Motor neuron (in vitro differentiated cells): ENCODE measurements around the gene TAF4. TPM values are rescaled to one million over a fixed set of nuclear protein-coding genes. Genes with fewer than 3 reads are reported as not detected.
A peak's percentile ranks its signal among the peaks of the same experiment; 100 is the strongest.

ENCODE experiments used
- ATAC-seq, 8 experiments: fragments of 200-7000 bp; cut with Tn5 transposase; replicated peaks in 6 of 8; 2 replicates each; pipeline ENCODE4 v1.8.0; 2021; ENCODE audit warnings: mild to moderate bottlenecking in 8 of 8, moderate library complexity in 8 of 8
- H3K27ac ChIP-seq, 2 donors: fragments of 250-450 bp; sonication (Bioruptor Pico); 2 replicates each; pipeline ENCODE4 v1.9.0; 2021; ENCODE audit warnings: antibody characterized with exemption in 2 of 2, mild to moderate bottlenecking in 2 of 2, moderate library complexity in 1 of 2
- H3K4me1 ChIP-seq, 2 donors: fragments of 250-450 bp; sonication (Bioruptor Pico); replicated peaks in 1 of 2; 2 replicates each; pipeline ENCODE4 v1.6.1; 2021; ENCODE audit warnings: antibody characterized with exemption in 2 of 2, mild to moderate bottlenecking in 2 of 2, moderate library complexity in 1 of 2
- H3K4me3 ChIP-seq, 5 donors: fragments of 250-450 bp; sonication (Bioruptor Pico); 2 replicates each; pipeline ENCODE4 v1.9.0; 2021; ENCODE audit warnings: antibody characterized with exemption in 5 of 5, mild to moderate bottlenecking in 5 of 5, moderate library complexity in 4 of 5
- WGBS, 10 experiments: fragments of 450-650 bp; shearing (Covaris generic); methylation state at CpG; one replicate each; pipeline ENCODE4 v1.0.0; 2022; 5-methylcytosine and 5-hydroxymethylcytosine counted together
- in situ Hi-C, 9 experiments: fragments of 400-800 bp; cut with MboI; loops; one replicate each; pipeline ENCODE4 v1.15.0; 2021; ENCODE audit warnings: low sequenced_read_pairs in 9 of 9, low pct_unique_long_range_greater_than_20kb in 2 of 9; ENCODE audit not compliant: unreplicated experiment in 9 of 9
- total RNA-seq, 8 experiments: library from RNA; unstranded; fragments of 300-600 nt; gene quantifications; 2 replicates each; pipeline versions ENCODE4 v1.2.3 to v1.2.4, GENCODE V29; 2022

The TAF4 gene
- total RNA-seq, 8 experiments from 2014 or later = 3.6 to 15.1 (median 7.1) TPM

- H3K4me1 ChIP-seq = peaks cover 18 to 21% of the 10 kb centered on the region in 2 donors
- in situ Hi-C loops = loop anchor here in 5 of 9 experiments (25.0 kb wide), 1 partner anchor 119 kb away; the partner anchor contains the start of genes PSMA7 (in 5 of the 5) and SS18L1 (in 5 of the 5)
- ATAC-seq = peak in 2 of 8 experiments; percentile 22 to 66
- no peak overlapping the region for H3K27ac ChIP-seq
- H3K4me3 ChIP-seq = no peak overlapping the region
- 40 to 100% (median 95%) methylated on average over 1 to 8 of the region's 23 CpGs; no CpG with 5 or more reads in 5 of the 10 experiments for WGBS, 10 experiments
Measured at GRCh38 chr20:62018437-62019143, 47.1 kb downstream of the TAF4 start.

DNA sequence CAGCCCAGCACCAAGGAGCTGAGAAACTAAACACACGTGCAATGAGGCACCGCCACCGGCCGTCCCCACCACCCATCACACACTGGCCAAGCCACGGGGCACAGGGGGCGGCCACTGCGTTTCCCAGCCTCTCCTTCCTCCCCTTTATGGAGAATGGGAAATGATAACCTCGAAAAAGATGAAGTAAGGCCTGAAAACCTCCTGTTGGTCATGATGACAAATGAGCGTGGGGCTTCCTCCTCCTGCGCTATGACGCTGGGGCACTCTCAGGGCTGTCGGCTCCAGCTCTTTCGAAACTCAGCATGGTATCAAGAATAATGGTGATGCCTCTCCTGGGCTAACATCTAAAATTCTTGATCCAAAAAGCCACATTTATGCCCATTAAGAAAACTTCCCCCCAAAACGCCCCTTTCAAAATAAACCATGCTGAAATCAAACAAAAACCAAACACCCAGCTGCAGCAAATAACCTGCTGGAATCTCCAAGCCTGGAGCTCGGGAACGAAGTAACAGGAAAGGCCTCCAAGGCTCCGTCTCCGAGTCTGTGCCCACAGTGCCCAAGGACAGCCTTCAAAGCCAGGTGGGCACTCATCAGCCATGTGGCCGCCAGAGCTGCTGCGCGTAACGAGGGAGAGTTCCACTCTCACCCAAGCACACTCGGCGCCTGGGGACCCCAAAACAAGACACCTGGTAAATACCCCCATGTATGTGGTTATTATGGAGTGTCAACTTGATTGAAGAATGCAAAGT lies 50.0 kb downstream of the TAF4 start:
- no peaks in the 10 kb centered on the region for H3K4me1 ChIP-seq
- H3K4me3 ChIP-seq = no peak overlapping the region
- in situ Hi-C loops = loop anchor here in 5 of 9 experiments (25.0 kb wide), 1 partner anchor 122 kb away; the partner anchor contains the start of genes PSMA7 (in 5 of the 5) and SS18L1 (in 5 of the 5)
- no peak overlapping the region for H3K27ac ChIP-seq
- no peak for ATAC-seq
- 60 to 100% (median 92%) methylated on average over 2 to 23 of the region's 24 CpGs; no CpG with 5 or more reads in 2 of the 10 experiments for WGBS, 10 experiments

DNA sequence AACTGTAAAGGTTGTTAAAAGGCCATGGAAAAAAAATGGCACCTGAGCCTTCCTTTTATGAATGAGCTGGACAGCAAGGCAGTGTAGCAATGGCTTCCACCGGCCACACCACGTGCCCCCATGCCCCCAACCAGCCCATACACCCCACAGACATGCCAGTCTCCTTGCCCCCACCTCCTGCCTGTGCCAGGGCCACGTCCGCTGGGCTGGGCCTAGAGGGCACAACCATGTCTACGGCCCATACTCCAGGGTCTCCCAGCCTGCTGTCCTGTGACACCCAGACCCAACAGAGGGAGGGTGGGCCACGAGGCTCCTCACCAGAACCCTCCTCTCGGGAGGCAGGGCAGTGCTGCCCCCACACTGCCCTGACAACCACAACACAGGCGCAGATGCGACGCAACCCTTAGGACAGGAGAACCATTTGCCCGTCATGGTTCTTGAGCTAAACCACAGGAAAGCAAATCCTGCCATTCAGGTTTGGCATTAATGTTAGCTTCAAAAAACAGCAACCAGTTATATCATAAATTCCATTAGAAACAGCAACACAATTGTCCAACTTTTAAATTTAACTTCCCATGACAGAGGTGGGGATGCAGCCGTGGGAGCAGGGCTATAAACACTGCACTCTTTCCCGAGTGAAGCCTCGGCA lies 50.7 kb downstream of the TAF4 start:
- peak in 1 of 8 experiments; percentile 12 for ATAC-seq
- Histone ChIP-seq H3K27ac (no peak overlapping the region), H3K4me3 (no peak overlapping the region), H3K4me1 (no peaks in the 10 kb centered on the region)
- in situ Hi-C loops = loop anchor here in 5 of 9 experiments (25.0 kb wide), 1 partner anchor 122 kb away; the partner anchor contains the start of genes PSMA7 (in 5 of the 5) and SS18L1 (in 5 of the 5)
- WGBS, 10 experiments = 60 to 89% methylated on average over 2 to 8 of the region's 14 CpGs; no CpG with 5 or more reads in 8 of the 10 experiments

- 57 to 100% (median 90%) methylated on average over 2 to 8 of the region's 12 CpGs; no CpG with 5 or more reads in 5 of the 10 experiments for WGBS, 10 experiments
- ATAC-seq = peak in 1 of 8 experiments; percentile 7
Measured at GRCh38 chr20:62014488-62014775, 51.2 kb downstream of the TAF4 start.

DNA sequence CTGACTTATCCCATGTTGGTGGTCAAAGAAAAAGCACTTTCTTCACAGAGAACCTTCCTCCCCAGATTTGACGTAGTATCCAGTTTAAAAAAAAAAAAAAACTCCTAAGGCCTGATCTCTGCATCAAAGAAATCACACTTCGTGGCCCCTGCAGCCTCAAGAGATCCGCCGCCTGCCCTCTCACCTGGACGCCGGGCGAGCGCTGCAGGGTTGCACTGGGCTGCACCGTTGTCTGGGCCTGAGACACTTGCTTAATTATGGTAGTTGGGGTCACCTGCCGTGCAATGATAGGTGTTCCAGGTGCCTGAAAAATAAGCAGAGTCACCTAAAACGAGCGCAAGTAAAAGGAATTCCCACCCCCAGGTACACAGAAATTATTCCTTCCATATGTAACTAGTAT lies 53.0 kb downstream of the TAF4 start:
- no peak for ATAC-seq
- Histone ChIP-seq H3K4me3 (no peak overlapping the region), H3K4me1 (no peaks in the 10 kb centered on the region), H3K27ac (no peak overlapping the region)
- WGBS, 10 experiments = 82 to 100% (median 91%) methylated on average over 1 to 9 of the region's 12 CpGs; no CpG with 5 or more reads in 2 of the 10 experiments
- in situ Hi-C loops = loop anchor here in 5 of 9 experiments (25.0 kb wide), 1 partner anchor 125 kb away; the partner anchor contains the start of genes PSMA7 (in 5 of the 5) and SS18L1 (in 5 of the 5)

More at GRCh38 chr20:62014488-62014775, 51.2 kb downstream of the TAF4 start:
- in situ Hi-C loops = loop anchor here in 5 of 9 experiments (25.0 kb wide), 1 partner anchor 123 kb away; the partner anchor contains the start of genes PSMA7 (in 5 of the 5) and SS18L1 (in 5 of the 5)
- Histone ChIP-seq H3K4me1 (no peaks in the 10 kb centered on the region), H3K27ac (no peak overlapping the region), H3K4me3 (no peak overlapping the region)

- in situ Hi-C loops = loop anchor here in 5 of 9 experiments (25.0 kb wide), 1 partner anchor 125 kb away; the partner anchor contains the start of genes PSMA7 (in 5 of the 5) and SS18L1 (in 5 of the 5)
- 90 to 100% (median 98%) methylated on average over 1 to 10 of the region's 27 CpGs; no CpG with 5 or more reads in 2 of the 10 experiments for WGBS, 10 experiments
- H3K4me1 ChIP-seq = no peaks in the 10 kb centered on the region
Measured at GRCh38 chr20:62011938-62012534, 53.6 kb downstream of the TAF4 start.

DNA sequence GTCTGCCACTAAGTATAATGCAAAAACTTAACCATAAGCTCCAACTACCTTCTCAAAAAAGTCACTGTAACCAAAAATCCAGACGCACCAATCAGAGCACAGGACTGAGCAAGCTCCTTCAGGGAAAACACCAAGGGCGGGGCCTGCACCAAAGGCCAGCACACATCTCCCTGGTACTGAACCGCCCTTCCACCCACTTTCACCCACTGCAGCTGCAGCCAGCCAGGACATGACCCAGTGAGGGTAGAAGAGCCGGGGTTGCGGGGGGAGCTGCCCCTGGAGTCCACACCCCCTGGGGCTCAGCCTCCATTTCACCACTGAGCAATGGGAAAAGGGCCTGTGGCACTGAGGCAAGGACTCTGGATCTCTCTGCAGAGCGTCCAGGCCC lies 54.3 kb downstream of the TAF4 start:
- ATAC-seq = peak in 3 of 8 experiments; percentile 72 to 86 (median 79)
- WGBS, 10 experiments = 0 to 100% (median 80%) methylated on average over 1 to 5 of the region's 6 CpGs; no CpG with 5 or more reads in 3 of the 10 experiments
- H3K4me3 ChIP-seq = no peak overlapping the region
- H3K27ac ChIP-seq = no peak overlapping the region
- H3K4me1 ChIP-seq = no peaks in the 10 kb centered on the region
- in situ Hi-C loops = loop anchor here in 5 of 9 experiments (25.0 kb wide), 1 partner anchor 126 kb away; the partner anchor contains the start of genes PSMA7 (in 5 of the 5) and SS18L1 (in 5 of the 5)

More at GRCh38 chr20:62011938-62012534, 53.6 kb downstream of the TAF4 start:
- no peak for ATAC-seq
- Histone ChIP-seq H3K27ac (no peak overlapping the region), H3K4me3 (no peak overlapping the region)

DNA sequence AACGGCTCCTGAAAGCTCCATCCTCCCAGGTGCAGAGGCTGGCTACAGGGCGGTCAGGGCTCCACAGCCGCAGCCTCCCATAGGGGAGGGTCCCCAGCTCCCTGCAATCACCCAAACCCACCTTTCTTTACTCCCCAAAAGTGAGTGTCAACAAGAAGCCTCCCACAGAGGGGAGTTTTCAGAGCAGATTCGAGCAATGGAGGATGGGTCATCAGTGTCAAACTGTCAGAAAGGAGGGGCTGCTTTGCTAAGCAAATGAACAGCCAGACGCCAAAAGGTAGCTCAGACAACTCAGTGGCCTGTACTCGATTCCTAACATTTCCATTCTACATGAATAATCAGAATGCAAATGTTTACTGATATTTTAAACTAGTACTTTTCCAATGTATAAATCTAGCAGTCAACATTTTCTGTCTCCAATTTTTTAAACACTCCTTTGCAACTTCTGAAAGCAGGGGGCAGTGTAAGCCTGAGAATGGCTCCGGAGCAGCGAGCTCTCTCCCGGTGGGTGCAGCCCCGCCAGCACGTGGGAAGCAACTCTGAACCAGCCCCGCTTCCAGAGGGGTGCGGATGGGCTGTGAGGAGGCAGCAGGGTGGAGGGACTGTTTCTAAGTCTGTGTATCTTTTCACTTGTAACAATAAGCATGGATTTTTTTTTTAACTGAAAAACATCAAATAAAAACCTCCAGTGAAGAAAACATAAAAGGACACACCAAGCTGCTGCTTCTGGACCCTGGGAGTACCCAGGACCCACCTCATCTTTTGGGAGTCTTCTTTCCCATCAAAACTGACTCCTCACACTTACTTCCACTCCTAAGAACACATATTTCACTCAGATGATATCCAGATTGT lies 54.9 kb downstream of the TAF4 start:
- ATAC-seq = peak; percentile 73 to 97 (median 82)
- H3K4me1 ChIP-seq = no peaks in the 10 kb centered on the region
- H3K4me3 ChIP-seq = no peak overlapping the region
- WGBS, 10 experiments = 16 to 69% (median 35%) methylated on average over 2 to 11 of the region's 13 CpGs; no CpG with 5 or more reads in 2 of the 10 experiments
- in situ Hi-C loops = loop anchor here in 5 of 9 experiments (25.0 kb wide), 1 partner anchor 127 kb away; the partner anchor contains the start of genes PSMA7 (in 5 of the 5) and SS18L1 (in 5 of the 5)
- H3K27ac ChIP-seq = no peak overlapping the region

GRCh38 chr20:62009869-62010445 lies 55.7 kb downstream of the TAF4 start:
- ATAC-seq = no peak
- H3K27ac ChIP-seq = no peak overlapping the region
- WGBS, 10 experiments = 84 to 100% (median 93%) methylated on average over 6 to 11 of the region's 32 CpGs; no CpG with 5 or more reads in 3 of the 10 experiments
- in situ Hi-C loops = loop anchor here in 6 of 9 experiments (10.0 to 25.0 kb wide), 2 partner anchors 115 to 127 kb away; partner anchors contain the start of genes PSMA7 (in 5 of the 6), SS18L1 (in 5 of the 6) and LSM14B (in 1 of the 6)
- H3K4me3 ChIP-seq = no peak overlapping the region
- no peaks in the 10 kb centered on the region for H3K4me1 ChIP-seq

- no peak overlapping the region for H3K4me3 ChIP-seq
- 69 to 100% (median 92%) methylated on average over 2 to 13 of the region's 13 CpGs; no CpG with 5 or more reads in 1 of the 10 experiments for WGBS, 10 experiments
- no peaks in the 10 kb centered on the region for H3K4me1 ChIP-seq
- no peak overlapping the region for H3K27ac ChIP-seq
- ATAC-seq = no peak
- in situ Hi-C loops = loop anchor here in 6 of 9 experiments (10.0 to 25.0 kb wide), 2 partner anchors 115 to 128 kb away; partner anchors contain the start of genes PSMA7 (in 5 of the 6), SS18L1 (in 5 of the 6) and LSM14B (in 1 of the 6)
Measured at GRCh38 chr20:62009322-62009721, 56.4 kb downstream of the TAF4 start.
